HG03097 (cell line): ENCODE results near the gene XPO6.
"Not testable (repeated sequence)": the region's sequence is repeated elsewhere in the genome, so short reads cannot be mapped to it uniquely, and the experiment has no call there.

Experiments
- ATAC-seq: cut with Tn5 transposase; IDR thresholded peaks from one replicate; pipeline ENCODE4 v1.9.1; 2021; ENCODE audit not compliant: unreplicated experiment, low FRiP score

XPO6 gene, protein sequence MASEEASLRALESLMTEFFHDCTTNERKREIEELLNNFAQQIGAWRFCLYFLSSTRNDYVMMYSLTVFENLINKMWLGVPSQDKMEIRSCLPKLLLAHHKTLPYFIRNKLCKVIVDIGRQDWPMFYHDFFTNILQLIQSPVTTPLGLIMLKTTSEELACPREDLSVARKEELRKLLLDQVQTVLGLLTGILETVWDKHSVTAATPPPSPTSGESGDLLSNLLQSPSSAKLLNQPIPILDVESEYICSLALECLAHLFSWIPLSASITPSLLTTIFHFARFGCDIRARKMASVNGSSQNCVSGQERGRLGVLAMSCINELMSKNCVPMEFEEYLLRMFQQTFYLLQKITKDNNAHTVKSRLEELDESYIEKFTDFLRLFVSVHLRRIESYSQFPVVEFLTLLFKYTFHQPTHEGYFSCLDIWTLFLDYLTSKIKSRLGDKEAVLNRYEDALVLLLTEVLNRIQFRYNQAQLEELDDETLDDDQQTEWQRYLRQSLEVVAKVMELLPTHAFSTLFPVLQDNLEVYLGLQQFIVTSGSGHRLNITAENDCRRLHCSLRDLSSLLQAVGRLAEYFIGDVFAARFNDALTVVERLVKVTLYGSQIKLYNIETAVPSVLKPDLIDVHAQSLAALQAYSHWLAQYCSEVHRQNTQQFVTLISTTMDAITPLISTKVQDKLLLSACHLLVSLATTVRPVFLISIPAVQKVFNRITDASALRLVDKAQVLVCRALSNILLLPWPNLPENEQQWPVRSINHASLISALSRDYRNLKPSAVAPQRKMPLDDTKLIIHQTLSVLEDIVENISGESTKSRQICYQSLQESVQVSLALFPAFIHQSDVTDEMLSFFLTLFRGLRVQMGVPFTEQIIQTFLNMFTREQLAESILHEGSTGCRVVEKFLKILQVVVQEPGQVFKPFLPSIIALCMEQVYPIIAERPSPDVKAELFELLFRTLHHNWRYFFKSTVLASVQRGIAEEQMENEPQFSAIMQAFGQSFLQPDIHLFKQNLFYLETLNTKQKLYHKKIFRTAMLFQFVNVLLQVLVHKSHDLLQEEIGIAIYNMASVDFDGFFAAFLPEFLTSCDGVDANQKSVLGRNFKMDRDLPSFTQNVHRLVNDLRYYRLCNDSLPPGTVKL

GRCh38 chr16:28211758-28212531 is at the start of gene XPO6:
Gene XPO6, minus strand, starts transcription at chr16:28211965. Its CDS starts 597 bp downstream, at chr16:28211368.
- ATAC-seq, result peak; percentile 78

DNA sequence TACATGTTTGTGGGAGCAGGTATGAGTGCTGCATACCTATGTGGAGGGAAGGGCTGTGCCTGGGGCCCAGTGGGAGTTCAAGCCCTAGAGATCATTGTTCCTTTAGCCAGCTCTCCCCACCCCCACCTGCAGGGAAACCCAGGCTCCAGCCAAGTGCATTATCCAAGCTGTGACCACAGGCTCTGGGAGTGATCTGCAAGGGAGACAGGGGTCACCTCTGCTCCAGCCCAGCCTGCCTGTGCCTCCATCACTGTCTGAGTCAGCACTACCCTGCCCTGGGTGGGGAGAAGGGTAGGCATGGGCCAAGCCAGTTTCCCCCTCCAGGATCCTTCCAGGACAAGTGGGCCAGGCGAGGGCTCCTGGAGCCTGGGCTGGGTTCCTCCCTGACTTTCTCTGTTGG is 48.4 kb upstream of the XPO6 start:
- no peak for ATAC-seq

DNA sequence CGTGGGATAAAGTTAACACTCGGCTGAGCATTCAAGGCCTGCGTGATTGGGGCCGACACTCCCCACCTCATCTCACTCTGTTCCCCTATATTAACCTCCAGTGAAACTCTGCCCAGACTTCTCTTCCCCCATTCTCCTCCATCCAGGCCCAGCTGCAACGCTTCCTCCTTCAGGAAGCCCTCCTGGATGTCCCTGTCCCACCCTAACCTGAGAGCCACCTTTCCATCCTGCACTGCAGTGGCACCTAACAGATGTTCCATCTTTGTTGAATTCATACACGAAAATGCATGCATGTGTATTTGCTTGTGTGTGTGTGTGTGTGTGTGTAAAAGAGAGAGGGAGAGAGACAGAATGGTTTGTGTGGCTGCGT is 48.0 kb upstream of the XPO6 start:
- ATAC-seq, result no peak

- ATAC-seq, result no peak
Observed at GRCh38 chr16:28259091-28259780, 47.5 kb upstream of the XPO6 start.

GRCh38 chr16:28258567-28258966 is 46.8 kb upstream of the XPO6 start:
- no peak for ATAC-seq

DNA sequence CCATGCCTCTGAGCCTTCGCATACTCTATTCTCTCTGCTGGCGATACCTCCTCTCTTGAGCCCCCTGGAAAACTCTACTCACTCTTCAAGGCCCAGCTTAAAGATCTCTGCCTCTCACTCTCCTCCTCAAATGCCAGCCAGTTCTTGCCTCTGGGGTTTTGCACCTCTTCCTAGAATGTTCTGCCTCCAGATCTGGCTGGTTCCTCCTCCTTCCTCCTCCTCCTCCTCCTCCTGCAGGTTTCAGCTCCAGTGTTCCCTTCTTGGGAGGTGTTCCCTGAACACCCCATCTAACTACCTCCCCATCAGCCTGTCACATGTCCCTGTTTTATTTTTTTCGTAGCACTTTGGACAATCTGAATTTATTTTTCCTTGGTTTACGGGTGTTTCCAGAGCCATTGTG is 45.5 kb upstream of the XPO6 start:
- ATAC-seq, result no peak

- ATAC-seq, result no peak
Observed at GRCh38 chr16:28255838-28256237, 44.1 kb upstream of the XPO6 start.

GRCh38 chr16:28254158-28254557 is 42.4 kb upstream of the XPO6 start:
- no peak for ATAC-seq

DNA sequence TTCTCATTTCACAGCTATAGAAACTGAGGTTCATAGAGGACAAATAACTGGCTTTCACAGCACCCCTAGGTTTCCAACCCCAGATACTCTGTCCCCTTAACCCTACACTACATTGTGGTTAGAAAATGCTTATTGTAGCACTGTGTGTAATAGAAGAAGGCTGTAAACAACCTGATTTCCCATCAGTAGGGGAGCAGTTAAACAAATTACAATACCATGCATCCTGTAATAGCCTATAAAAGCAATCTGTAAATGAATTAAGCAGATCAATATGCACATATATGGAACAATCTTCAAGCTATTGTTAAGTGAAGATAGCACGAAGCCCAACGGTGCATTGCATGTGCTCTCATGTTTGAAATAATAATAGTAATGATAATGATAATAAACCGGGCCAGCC is 39.2 kb upstream of the XPO6 start:
- ATAC-seq, result no peak

DNA sequence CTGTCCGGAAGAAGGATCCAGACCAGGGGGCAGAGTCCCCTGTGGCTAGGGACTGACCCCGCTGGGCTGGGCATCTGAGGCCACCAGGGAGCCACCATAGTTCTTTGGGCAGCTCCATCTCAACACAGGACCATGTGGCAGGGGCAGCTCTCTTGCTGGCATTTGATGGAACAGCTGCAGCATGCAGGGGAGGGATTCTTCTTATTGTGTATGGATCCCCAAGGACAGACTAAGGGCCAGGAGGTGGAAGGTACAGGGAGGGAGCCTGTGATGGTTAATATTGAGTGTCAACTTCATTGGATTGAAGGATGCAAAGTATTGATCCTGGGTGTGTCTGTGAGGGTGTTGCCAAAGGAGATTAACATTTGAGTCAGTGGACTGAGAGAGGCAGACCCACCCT is 37.7 kb upstream of the XPO6 start:
- ATAC-seq, result not testable (repeated sequence)

- ATAC-seq, result no peak
Observed at GRCh38 chr16:28241924-28242323, 30.2 kb upstream of the XPO6 start.

DNA sequence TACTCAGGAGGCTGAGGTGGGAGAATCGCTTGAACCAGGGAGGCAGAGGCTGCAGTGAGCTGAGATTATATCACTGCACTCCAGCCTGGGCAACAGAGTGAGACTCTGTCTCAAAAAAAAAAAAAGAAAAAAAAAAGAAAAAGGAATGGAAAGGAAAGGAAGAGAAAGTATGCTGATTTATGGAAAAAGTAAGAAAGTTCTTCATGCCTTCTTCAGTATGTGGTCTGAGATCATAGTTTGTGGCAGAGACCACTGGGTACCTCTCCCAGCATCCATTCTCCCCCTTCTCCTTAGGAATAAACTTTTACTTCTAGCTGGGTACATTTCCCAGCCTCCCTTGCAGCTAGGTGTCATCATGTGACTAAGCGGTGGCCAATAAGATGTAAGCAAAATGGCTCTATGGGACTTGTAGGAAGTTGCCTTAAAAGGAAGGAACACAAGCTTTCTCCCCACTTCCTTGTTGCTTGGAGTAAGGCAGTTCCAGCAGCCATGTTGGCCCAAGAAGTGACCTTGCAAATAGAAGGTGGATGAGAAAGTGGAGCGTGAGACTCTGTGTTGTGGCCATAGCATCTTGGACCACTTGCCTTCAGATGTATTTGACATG is 26.1 kb upstream of the XPO6 start:
- no peak for ATAC-seq

DNA sequence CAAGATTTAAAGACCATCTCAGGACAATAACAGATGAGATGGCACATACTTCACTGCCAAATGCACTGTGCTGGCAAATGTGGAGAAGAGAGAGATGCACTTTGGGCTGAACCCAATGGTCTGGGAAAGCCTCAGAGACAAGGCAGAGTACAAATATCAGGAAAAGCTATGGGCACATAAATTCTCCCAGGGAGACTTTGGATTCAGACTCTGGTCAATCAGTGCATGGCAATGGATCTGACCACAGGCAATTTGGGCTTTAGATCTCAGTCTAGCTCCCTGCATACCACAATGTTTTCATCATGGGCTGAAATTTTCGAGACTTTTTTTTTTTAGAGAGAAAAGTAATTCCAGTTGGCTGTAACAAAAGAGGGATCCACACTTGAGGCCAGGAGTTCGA is 20.0 kb upstream of the XPO6 start:
- ATAC-seq, result no peak

DNA sequence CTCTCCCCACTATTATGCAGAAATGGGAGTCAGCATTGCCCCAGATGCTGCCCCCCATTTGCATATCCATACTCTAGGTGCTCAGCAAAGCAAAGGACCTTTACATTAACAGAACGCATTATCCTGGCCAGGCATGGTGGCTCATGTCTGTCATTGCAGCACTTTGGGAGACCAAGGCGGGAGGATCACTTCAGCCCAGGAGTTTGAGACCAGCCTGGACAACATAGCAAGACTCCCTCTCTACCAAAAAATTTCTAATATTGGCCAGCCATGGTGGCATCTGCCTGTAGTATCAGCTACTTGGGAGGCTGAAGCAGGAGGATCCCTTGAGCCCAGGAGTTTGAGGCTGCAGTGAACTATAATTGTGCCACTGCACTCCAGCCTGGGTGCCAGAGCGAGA is 12.1 kb upstream of the XPO6 start:
- not testable (repeated sequence) for ATAC-seq

DNA sequence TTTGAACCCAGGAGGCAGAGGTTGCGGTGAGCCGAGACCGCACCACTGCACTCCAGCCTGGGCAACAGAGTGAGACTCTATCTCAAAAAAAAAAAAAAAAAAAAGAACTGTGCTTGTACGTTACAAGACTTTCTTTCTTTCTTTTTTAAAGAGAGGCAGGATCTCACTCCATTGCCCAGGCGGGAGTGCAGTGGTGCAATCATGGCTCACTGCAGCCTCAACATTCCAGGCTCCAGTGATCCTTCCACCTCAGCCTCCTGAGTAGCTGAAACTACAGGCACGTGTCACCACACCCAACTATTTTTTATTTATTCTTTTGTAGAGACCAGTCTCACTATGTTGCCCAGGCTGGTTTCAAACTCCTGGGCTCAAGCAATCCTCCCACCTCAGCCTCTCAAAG is 8.0 kb upstream of the XPO6 start:
- ATAC-seq, result not testable (repeated sequence)

GRCh38 chr16:28219282-28219681 is 7.5 kb upstream of the XPO6 start:
- no peak for ATAC-seq

DNA sequence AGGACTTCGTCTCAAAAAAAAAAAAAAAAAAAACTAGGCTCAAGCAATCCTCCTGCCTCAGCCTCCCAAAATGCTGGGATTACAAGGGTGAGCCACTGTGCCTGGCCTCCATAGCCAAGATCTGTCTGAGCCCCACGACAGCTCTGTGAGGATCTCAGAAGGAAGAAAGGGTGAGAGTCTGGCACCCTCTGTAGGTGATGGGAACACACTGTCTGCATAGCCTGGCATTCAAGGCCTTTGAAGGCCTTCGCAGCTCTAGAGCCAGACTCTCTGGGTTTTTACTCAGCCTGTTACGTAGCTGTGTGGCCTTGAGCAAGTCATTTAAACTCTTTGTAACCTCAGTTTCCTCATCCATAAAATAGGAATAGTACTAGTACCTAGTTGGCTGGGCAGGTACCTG is 6.3 kb upstream of the XPO6 start:
- no peak for ATAC-seq

DNA sequence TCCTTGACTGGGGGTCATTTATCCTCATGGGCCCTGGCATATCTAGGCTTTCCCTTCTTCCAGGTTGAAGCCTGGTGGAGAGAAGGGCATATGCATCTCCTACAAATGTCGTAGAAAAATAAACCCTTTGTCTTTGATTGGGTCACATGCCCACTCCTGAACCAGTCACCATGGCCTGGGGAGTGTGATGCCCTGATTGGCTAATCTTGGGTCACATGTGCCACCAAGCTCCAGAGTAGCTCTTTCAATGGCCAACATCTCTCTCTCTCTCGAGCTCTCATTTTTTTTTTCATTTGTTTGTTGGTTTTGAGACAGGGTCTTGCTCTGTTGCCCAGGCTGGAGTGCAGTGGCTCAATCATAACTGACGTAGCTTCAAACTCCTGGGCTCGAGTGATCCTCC is 5.6 kb upstream of the XPO6 start:
- no peak for ATAC-seq

DNA sequence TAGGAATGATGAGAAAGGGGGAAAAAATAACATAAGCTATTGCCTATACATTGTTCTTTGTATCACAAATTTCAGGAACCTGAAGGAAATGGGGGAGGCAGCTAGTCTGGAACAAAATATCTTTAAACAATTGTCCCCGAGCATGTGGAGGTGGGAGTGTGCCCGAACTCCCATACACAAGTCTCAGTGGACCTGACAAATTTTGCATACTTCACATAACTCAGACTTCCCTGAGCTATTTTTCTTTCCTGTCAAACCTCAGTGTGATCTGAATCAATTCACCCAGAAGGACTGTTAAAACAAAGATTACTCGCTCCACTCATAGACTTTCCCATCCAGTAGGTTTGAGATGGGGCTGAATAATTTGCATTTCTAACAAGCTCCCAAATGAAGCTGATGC is 1.6 kb upstream of the XPO6 start:
- ATAC-seq, result no peak

DNA sequence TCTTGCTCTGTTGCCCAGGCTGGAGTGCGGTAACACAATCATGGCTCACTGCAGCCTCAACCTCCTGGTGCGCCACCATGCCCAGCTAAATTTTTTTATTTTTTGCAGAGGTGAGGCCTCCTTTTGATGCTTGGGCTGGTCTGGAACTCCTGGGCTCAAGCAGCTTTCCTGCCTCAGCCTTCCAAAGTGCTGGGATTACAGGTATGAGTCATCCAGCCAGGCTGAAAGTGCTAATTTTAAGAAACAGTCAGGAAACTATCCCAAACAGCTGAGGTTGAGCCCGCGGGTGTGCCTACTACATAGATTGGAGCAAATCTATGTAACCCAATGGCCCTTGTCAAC is 738 bp upstream of the XPO6 start:
- no peak for ATAC-seq
